Activated CD4-positive, alpha-beta T cell treated with anti-CD3 and anti-CD28 coated beads for 36 hours (primary cell): ENCODE data around the gene PSMB3. TPM values are rescaled to one million over a fixed set of nuclear protein-coding genes. Genes with fewer than 3 reads are reported as not detected.

Experiments
- ATAC-seq: fragments of 200-7000 bp; cut with Tn5 transposase; one replicate; pipeline ENCODE4 v1.10.0; 2021; ENCODE audit warnings: mild to moderate bottlenecking, moderate library complexity
- CTCF ChIA-PET: fragments of 350-600 bp; sonication (Branson Sonifier 250); formaldehyde crosslinking; loops from one replicate; lab custom pipeline; 2021; ENCODE audit warnings: antibody characterized with exemption; lab: Charles Lee
- POLR2A ChIA-PET: fragments of 350-600 bp; sonication (Branson Sonifier 250); formaldehyde crosslinking; loops from one replicate; lab custom pipeline; 2021; ENCODE audit warnings: antibody characterized with exemption, inconsistent platforms; lab: Charles Lee
- DNase-seq: peaks from one replicate; pipeline ENCODE4 v3.0.0-alpha.2; 2020
- H3K27ac Mint-ChIP-seq: one replicate; pipeline ENCODE4 v1.8.0; 2021; ENCODE audit warnings: mixed read lengths
- H3K27me3 Mint-ChIP-seq: one replicate; pipeline ENCODE4 v1.8.0; 2021; ENCODE audit warnings: mixed read lengths
- H3K36me3 Mint-ChIP-seq: one replicate; pipeline ENCODE4 v1.8.0; 2021; ENCODE audit warnings: low read depth, mixed read lengths
- H3K4me1 Mint-ChIP-seq: one replicate; pipeline ENCODE4 v1.8.0; 2021; ENCODE audit warnings: mixed read lengths
- H3K4me3 Mint-ChIP-seq: one replicate; pipeline ENCODE4 v1.8.0; 2021; ENCODE audit warnings: mild to moderate bottlenecking, moderate library complexity, mixed read lengths
- H3K9me3 Mint-ChIP-seq: one replicate; pipeline ENCODE4 v1.8.0; 2021; ENCODE audit warnings: low read depth, mixed read lengths
- intact Hi-C, 2 experiments: fragments of 100-400 bp; cut with DNase I in 1 of 2; cut with micrococcal nuclease in 1 of 2; formaldehyde crosslinking; loops; one replicate each; pipeline versions ENCODE4 v1.14.2 to v1.15.1; 2022 to 2024; cut with DNase I, micrococcal nuclease
- total RNA-seq, 2 experiments: library from RNA; stranded (reverse); gene quantifications; one replicate each; pipeline ENCODE4 v1.2.3, GENCODE V29; 2021

Gene PSMB3
- total RNA-seq, 2 experiments from 2014 or later, result 337 to 396 TPM

DNA sequence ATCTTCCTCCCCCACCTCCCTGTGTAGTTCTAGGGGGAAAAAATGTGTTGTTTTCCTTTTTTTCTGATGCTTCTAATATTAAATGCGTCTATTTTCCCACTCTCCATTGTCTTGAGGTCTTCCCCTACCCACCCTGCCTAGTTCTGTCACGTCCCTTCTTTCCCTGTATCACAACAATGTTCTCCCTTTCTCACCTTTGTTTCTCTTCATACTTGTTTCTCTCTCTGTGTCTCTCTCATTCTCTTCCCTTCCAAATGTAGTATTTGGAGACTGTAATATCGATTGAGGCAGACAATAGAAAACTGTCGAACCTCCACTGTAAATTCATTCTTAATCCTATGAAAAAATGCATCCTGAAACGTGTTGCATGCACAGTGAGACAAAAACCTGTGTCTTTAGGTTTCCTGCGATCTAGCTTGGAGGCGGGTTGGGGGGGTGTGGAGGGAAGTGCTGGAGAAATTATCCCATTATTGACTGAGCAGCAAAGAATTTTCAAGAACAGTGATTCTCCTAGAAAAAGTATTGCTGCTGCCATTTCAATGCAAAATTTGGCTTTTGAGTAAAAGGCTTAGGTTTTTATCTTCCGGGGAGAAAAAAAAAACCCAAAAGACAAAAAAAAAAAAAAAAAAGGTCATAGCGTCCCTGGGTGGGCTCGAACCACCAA, 1.3 kb upstream of the PSMB3 start:
- ATAC-seq (no peak), DNase-seq (no peak)
- POLR2A ChIA-PET, result interaction anchor here (0.7 to 1.5 kb wide), 5 partner anchors 13 to 102 kb away, joined by 3 to 4 read pairs (median 3); partner anchors contain the start of gene RPL23
- Mint-ChIP-seq H3K4me3 (peak overlapping the region; percentile 93), H3K27ac (peak overlapping the region; percentile 99), H3K9me3 (no peaks in the 10 kb centered on the region), H3K36me3 (peaks cover 27% of the 10 kb centered on the region), H3K4me1 (peaks cover 46% of the 10 kb centered on the region), H3K27me3 (peaks cover 30% of the 10 kb centered on the region)
- CTCF ChIA-PET, result interaction anchor here (0.7 to 2.8 kb wide), 9 partner anchors 16 to 192 kb away, joined by 3 to 20 read pairs (median 5); partner anchors contain the start of gene EPOP
- intact Hi-C loops, result loop anchor here in 1 of 2 experiments (1.0 to 5.0 kb wide), 5 partner anchors 16 to 403 kb away; partner anchors contain the start of genes LASP1 and RPL23

DNA sequence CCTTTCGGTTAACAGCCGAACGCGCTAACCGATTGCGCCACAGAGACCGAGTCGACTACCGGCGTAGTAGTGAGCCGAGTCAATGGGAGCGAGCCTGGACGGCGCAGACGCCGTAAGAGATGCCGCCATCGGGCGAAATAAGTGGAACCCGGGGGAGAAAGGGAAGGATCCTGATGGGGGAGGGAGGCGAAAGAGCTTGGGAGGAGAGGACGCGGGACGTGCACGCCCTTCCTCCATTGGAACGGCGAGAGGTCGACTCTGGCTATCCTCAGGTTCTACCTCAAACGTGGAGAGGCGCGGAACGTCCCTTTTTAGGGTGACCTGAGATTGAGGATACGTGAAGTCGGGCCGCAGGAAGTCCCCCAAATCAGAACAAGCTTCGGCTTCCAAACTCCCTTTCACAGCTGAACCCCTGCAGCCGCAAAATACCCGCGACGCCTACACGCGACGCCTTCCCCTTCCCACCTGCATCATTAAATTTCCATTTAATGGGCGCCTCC, 683 bp upstream of the PSMB3 start:
- CTCF ChIA-PET, result interaction anchor here (0.6 to 2.8 kb wide), 13 partner anchors 15 to 413 kb away, joined by 3 to 20 read pairs (median 4); partner anchors contain the start of gene EPOP
- intact Hi-C loops, result loop anchor here (1.0 to 5.0 kb wide), 19 partner anchors 17 to 649 kb away; partner anchors contain the start of genes PIP4K2B (in 2 of the 2), RPL23 (in 2 of the 2), CISD3 (in 1 of the 2) and CWC25 (in 1 of the 2)
- ATAC-seq (peak; percentile 20), DNase-seq (peak; percentile 92)
- H3K27ac Mint-ChIP-seq, result peak overlapping the region; percentile 99
- no peaks in the 10 kb centered on the region for H3K9me3 Mint-ChIP-seq
- peak overlapping the region; percentile 93 for H3K4me3 Mint-ChIP-seq
- H3K4me1 Mint-ChIP-seq, result peaks cover 44% of the 10 kb centered on the region
- H3K36me3 Mint-ChIP-seq, result peaks cover 30% of the 10 kb centered on the region
- POLR2A ChIA-PET, result interaction anchor here (0.8 to 1.5 kb wide), 6 partner anchors 12 to 102 kb away, joined by 3 to 5 read pairs (median 4); partner anchors contain the start of gene RPL23
- H3K27me3 Mint-ChIP-seq, result peaks cover 24% of the 10 kb centered on the region

DNA sequence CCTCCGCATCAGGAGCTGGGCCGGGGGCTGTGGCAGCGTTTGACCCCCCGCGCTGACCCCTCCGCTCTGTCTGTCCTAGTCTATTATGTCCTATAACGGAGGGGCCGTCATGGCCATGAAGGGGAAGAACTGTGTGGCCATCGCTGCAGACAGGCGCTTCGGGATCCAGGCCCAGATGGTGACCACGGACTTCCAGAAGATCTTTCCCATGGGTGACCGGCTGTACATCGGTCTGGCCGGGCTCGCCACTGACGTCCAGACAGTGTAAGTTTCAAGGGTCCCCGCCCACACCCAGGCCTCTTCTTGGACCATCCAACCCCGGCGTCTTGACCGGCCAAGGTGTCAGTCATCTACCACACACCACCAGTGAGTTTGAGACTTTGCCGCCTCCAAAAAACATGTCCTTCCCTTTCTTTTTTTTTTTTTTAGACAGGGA, 548 bp downstream of the PSMB3 start:
- Mint-ChIP-seq H3K9me3 (no peaks in the 10 kb centered on the region), H3K4me3 (peak overlapping the region; percentile 93), H3K4me1 (peaks cover 43% of the 10 kb centered on the region), H3K36me3 (peaks cover 33% of the 10 kb centered on the region), H3K27ac (peak overlapping the region; percentile 99), H3K27me3 (peaks cover 21% of the 10 kb centered on the region)
- intact Hi-C loops, result loop anchor here (2.0 to 5.0 kb wide), 6 partner anchors 46 to 648 kb away; partner anchors contain the start of genes FBXL20 (in 1 of the 2), LASP1 (in 1 of the 2), PIP4K2B (in 1 of the 2) and RPL23 (in 1 of the 2)
- CTCF ChIA-PET, result interaction anchor here (1.3 to 1.5 kb wide), 3 partner anchors 18 to 46 kb away, joined by 5 to 6 read pairs (median 6); no protein-coding TSS in a partner anchor
- ATAC-seq (no peak), DNase-seq (no peak)
- POLR2A ChIA-PET, result no interaction called here

DNA sequence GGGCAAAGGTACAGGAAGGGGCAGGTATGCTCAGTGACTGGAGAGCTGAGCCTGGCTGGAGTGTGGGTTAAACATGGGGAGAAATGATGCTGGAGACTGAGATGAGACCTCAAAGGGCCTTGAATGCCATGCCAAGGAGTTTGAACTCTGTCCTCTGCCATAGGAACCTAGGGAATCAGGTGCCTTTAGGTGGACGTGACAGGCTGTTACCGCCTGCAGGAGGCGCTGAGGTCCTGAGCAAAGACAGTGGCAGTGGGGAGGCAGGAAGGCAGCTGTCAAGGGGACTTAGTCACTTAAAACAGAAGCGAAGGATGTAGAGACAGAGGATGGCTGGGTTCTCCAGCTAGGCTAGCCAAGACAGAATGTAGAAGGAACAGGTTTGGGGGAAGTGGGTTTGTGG, 9.1 kb downstream of the PSMB3 start:
- ChIA-PET CTCF (interaction anchor here (0.7 to 1.6 kb wide), 7 partner anchors 13 to 403 kb away, joined by 3 to 6 read pairs (median 4); no protein-coding TSS in a partner anchor), POLR2A (no interaction called here)
- Mint-ChIP-seq H3K4me1 (peaks cover 4% of the 10 kb centered on the region), H3K4me3 (no peak overlapping the region), H3K27ac (peak overlapping the region; percentile 34), H3K9me3 (no peaks in the 10 kb centered on the region), H3K36me3 (peaks cover 62% of the 10 kb centered on the region), H3K27me3 (no peaks in the 10 kb centered on the region)
- intact Hi-C loops, result no loop called here
- ATAC-seq (peak; percentile 91), DNase-seq (peak; percentile 71)

DNA sequence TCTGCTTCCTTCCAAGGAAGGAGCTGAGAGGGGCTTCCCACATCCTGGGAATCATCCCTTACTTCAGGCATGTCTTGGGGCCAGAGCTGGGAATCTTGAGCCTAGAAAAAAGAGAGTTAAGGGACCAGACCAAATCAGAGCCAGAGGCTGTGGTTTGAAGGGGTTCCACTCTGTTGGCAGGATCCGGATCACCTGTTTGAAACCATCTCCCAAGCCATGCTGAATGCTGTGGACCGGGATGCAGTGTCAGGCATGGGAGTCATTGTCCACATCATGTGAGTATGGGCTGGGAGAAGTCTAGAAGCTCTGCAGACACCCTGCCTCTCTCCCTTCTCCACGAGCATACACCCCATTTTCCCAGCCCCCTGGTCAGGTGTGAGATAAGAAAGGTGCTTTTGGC, 9.7 kb downstream of the PSMB3 start:
- ATAC-seq (no peak), DNase-seq (no peak)
- no peak overlapping the region for H3K27ac Mint-ChIP-seq
- H3K27me3 Mint-ChIP-seq, result no peaks in the 10 kb centered on the region
- intact Hi-C loops, result no loop called here
- POLR2A ChIA-PET, result no interaction called here
- no peaks in the 10 kb centered on the region for H3K9me3 Mint-ChIP-seq
- H3K4me3 Mint-ChIP-seq, result no peak overlapping the region
- CTCF ChIA-PET, result interaction anchor here (0.6 to 1.6 kb wide), 8 partner anchors 13 to 402 kb away, joined by 3 to 6 read pairs (median 4); no protein-coding TSS in a partner anchor
- H3K4me1 Mint-ChIP-seq, result peaks cover 4% of the 10 kb centered on the region
- peaks cover 68% of the 10 kb centered on the region for H3K36me3 Mint-ChIP-seq

DNA sequence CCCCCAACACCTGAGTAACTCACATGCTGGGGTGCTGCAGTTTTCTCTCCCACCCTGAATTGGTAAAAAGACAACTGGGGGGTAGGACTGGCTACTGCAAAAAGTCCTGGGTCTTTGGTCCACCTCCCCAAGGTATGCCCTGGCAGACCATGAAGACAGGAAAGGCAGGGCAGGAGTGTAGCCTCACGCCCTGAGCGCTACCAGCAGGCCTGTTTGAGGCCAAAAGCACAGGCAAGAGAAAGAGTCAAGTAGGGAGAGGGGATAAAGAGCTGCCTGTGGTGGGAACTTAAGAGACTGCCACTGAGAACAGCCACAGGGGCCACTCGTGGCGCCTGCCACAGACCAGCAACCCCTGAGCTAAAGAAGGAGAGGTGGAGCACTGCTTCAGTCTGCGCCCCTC, 13.8 kb downstream of the PSMB3 start:
- Mint-ChIP-seq H3K9me3 (no peaks in the 10 kb centered on the region), H3K4me3 (no peak overlapping the region), H3K36me3 (peaks cover 61% of the 10 kb centered on the region), H3K27me3 (no peaks in the 10 kb centered on the region), H3K27ac (peak overlapping the region; percentile 10), H3K4me1 (peaks cover 3% of the 10 kb centered on the region)
- DNase-seq (no peak), ATAC-seq (no peak)
- intact Hi-C loops, result no loop called here
- CTCF ChIA-PET, result no interaction called here
- POLR2A ChIA-PET, result no interaction called here

DNA sequence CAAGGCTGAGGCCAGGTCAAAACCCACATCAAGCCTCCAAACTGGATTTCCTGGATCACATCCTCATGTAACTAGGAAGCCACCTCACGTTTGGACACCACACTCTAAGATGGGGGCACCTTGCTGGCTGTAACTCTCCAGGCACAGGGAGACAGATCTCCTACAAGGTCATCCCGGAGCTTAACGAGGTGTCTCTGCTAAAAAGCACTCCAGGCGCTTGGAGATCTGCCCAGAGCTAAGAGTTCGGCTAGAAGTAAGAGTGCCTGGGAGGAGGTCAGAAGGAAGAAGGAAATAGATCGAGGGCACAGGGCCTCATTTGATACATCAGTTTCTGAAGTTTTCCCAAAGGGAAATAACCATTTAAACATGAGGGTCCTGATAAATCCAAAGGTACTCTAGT, 15.9 kb downstream of the PSMB3 start:
- Mint-ChIP-seq H3K27me3 (no peaks in the 10 kb centered on the region), H3K27ac (no peak overlapping the region), H3K4me1 (no peaks in the 10 kb centered on the region), H3K4me3 (no peak overlapping the region), H3K9me3 (no peaks in the 10 kb centered on the region), H3K36me3 (peaks cover 56% of the 10 kb centered on the region)
- POLR2A ChIA-PET, result interaction anchor here (0.6 kb wide), 1 partner anchor 575 kb away, joined by 3 read pairs; no protein-coding TSS in a partner anchor
- intact Hi-C loops, result no loop called here
- no peak for DNase-seq
- CTCF ChIA-PET, result no interaction called here
- ATAC-seq, result no peak

DNA sequence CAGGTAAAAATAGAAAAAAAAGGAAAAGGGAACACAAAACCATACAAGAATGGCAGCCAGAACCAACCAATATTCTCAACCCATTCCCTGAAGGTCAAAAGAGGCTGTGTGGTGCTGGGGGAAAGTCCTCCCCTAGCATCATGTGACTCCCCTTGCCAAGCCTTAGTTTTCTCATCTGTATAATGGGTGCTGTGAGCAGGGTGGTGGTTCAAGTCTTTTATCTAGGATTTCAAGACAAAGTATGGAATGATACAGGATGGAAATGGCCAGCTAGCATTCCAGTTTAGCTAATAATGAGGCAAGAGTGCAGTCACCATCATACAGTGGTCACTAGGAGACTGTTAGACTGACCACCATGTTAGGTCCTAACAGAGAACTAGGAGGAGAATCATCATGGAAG, 20.7 kb downstream of the PSMB3 start:
- H3K36me3 Mint-ChIP-seq, result peaks cover 35% of the 10 kb centered on the region
- ChIA-PET CTCF (no interaction called here), POLR2A (no interaction called here)
- H3K9me3 Mint-ChIP-seq, result no peaks in the 10 kb centered on the region
- DNase-seq (no peak), ATAC-seq (no peak)
- H3K4me3 Mint-ChIP-seq, result no peak overlapping the region
- no peaks in the 10 kb centered on the region for H3K4me1 Mint-ChIP-seq
- intact Hi-C loops, result no loop called here
- no peaks in the 10 kb centered on the region for H3K27me3 Mint-ChIP-seq
- no peak overlapping the region for H3K27ac Mint-ChIP-seq

DNA sequence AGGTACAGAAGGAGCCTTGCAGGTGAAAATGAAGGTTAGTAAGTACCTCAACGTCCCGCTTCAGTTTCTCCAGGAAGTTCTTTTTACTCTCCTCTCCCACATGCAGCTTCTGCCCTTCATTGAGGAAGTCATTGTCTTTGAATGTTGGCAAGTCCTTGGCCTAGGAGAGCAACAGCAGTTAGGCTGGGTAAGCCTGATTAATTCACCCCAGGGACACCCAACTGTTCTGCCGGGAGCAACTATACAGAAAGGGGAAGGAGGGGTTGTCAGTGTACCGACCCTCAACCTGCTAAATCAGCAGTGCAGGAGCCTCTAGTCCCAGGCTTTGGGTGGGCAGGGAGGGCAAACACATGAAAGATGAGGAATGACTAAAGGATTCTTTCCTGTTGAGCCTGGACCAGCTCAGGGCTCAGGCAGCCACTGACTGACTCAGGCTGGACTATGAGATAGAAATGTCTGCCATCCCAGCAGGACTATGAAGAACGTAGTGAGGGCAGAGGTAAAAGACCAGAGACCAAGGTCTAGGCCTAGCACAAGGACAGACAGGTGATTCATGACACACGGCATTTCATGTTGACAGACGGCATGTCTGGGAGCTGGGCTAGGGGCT, 25.2 kb downstream of the PSMB3 start:
- Mint-ChIP-seq H3K4me1 (no peaks in the 10 kb centered on the region), H3K4me3 (no peak overlapping the region), H3K27ac (no peak overlapping the region), H3K27me3 (no peaks in the 10 kb centered on the region), H3K36me3 (peaks cover 36% of the 10 kb centered on the region), H3K9me3 (no peaks in the 10 kb centered on the region)
- no peak for ATAC-seq
- no peak for DNase-seq
- ChIA-PET CTCF (interaction anchor here (1.1 kb wide), 1 partner anchor 20 kb away, joined by 3 read pairs; no protein-coding TSS in a partner anchor), POLR2A (no interaction called here)
- intact Hi-C loops, result no loop called here

DNA sequence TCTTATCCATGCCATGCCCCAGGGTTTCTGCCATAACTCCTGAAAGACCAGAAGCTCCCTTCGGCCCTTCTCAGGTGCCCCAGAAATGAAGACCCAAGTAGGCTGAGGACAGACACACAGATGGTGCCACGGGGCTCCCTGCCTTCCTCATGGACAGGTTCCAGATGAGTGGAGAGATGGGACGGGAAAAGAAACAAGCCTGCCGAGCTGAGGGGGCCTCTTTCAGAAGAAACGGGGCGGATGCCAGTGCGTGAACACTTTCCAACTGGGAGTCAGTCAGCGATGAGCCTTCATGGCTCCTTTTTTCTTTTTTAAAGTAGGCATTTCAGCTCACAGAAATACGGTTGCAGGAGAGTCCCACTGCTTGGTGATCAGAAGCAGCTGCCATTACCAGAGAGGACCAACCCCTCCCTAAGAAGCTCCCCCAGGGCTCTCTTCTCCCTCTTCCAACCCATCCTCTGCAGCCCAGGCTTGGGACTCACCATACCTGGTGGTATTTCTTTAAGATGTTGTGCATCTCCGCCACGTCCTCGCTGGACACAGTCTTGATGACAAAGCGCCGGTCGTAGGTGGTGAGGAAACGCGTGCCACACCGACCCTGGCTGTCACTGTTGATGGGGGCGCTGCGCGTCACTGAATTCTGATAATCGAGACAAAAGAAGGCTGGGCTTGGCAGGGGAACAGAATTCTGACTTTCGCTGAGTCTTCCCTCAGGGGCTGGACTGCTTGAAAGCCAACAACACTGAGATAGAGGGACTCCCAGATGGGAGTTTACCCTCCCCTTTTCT, 27.6 kb downstream of the PSMB3 start:
- ATAC-seq, result no peak
- ChIA-PET POLR2A (no interaction called here), CTCF (interaction anchor here (0.6 to 0.7 kb wide), 2 partner anchors 111 to 438 kb away, joined by 3 read pairs; no protein-coding TSS in a partner anchor)
- Mint-ChIP-seq H3K27me3 (no peaks in the 10 kb centered on the region), H3K4me3 (no peak overlapping the region), H3K36me3 (peaks cover 33% of the 10 kb centered on the region), H3K27ac (no peak overlapping the region), H3K9me3 (no peaks in the 10 kb centered on the region), H3K4me1 (no peaks in the 10 kb centered on the region)
- DNase-seq, result no peak
- intact Hi-C loops, result no loop called here
